ENCODE results near the gene CSH2.
A peak's percentile ranks its signal among the peaks of the same experiment; 100 is the strongest.
"Not testable (repeated sequence)": the region's sequence is repeated elsewhere in the genome, so short reads cannot be mapped to it uniquely, and the experiment has no call there.

Gene CSH2

DNA sequence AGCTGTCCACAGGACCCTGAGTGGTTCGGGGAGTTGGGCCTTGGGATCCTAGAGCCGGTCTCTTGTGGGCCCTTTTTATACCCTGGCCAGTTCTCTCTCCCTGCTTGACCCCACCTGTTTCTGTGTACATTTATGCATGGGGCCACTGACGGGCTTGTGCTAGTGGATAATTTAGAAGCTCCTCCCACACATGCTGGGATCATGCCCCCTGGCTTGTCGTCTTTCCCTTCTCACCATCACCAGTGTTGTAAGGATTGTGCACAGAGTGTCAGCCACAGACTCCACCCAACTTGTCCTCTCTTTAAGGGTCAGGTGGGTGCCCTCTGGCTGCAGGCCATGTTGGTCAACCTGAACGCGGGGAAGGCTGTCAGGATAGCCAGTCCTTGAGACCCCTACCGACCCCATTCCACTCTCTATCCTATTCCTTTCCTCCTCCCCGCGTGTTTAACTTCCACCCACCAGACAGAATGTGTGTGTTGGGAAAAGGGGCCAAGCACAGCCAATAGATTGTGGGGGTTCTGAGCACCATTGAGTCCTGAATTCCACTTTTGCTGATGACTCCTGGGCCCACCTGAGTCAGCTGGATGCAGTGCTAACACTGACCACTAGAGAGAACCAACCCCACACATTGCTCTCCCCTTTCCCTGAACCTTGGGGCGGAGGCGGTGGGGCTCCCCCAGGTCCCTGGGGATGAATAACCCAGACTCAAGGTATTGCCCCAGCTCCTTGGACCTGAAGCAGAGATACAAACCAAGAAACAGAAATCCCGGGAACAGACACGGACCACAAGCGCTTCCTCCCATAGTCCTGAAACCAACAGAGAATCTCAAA is 23.3 kb upstream of the CSH2 start, which contains the start of gene CSH1:
Gene CSH1, minus strand, starts transcription at position 51 of the 831 bp plus-strand sequence. CDS start 63 bp downstream, outside the sequence.
- not testable (repeated sequence) for FAIRE-seq; DNase-seq (ENCODE audit: low spot score)

DNA sequence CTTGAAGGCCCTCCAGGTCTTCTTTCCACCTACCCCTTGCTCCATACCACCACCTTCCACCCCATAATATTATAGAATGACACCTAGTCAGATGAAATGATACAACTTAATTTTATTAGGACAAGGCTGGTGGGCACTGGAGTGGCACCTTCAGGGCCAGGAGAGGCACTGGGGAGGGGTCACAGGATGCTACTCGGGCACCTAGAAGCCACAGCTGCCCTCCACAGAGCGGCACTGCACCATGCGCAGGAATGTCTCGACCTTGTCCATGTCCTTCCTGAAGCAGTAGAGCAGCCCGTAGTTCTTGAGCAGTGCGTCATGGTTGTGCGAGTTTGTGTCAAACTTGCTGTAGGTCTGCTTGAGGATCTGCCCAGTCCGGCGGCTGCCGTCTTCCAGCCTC is 21.3 kb upstream of the CSH2 start:
- FAIRE-seq; DNase-seq (ENCODE audit: low spot score): not testable (repeated sequence)

DNA sequence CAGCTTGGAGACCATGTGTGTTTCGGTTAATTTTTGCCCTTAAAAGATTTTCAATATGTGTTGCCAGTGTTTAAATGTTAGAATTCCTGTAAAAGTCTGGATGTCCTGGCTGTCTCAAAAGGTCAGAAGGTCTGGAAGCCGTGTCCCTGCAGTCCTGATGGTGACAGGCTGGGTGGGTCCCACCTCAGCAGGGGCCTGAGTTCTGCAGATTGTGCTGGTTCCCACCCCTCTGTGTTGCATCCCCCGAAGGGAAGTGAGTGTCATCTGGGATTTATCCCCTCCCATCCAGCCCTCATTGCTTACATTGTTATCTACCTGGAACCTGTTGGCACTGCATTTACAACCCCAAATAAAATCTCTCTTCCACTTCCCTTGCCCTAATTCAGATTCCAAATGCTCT is 20.5 kb upstream of the CSH2 start:
- not testable (repeated sequence) for DNase-seq (ENCODE audit: low spot score); FAIRE-seq

DNA sequence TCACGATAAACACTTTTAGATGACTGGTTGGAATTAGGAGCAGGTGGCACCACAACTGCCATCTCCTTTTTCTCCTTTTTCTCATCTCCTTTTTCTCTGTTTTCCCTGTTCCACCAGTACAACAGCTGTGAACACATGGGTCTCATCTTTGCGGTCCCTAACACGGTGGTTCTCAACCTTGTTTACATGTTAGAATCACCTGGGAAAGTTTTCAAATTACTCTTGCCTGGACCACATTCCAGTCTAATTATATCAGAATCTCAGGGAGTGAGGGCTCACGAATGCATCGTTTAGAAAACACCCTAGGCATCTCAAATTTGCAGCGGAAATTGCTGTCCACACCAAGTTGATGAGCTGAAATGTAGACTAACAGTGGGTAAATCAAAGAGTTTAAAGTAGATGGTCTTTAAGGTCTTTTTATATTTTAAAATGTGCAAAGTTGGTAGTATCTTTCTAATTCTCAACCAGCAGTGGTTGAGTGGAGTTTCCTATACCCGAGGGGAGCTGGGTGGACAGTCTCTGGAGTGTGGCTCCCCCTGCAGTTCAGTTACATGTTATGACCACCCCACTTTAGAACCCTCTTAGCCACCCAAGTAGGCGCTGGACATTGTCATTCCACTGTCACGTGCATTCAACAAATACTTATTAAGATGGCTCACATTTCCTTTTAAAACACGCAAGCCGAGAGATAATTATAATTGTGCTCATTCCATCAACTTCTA is 19.0 kb upstream of the CSH2 start:
- not testable (repeated sequence) for DNase-seq (ENCODE audit: low spot score); FAIRE-seq

DNA sequence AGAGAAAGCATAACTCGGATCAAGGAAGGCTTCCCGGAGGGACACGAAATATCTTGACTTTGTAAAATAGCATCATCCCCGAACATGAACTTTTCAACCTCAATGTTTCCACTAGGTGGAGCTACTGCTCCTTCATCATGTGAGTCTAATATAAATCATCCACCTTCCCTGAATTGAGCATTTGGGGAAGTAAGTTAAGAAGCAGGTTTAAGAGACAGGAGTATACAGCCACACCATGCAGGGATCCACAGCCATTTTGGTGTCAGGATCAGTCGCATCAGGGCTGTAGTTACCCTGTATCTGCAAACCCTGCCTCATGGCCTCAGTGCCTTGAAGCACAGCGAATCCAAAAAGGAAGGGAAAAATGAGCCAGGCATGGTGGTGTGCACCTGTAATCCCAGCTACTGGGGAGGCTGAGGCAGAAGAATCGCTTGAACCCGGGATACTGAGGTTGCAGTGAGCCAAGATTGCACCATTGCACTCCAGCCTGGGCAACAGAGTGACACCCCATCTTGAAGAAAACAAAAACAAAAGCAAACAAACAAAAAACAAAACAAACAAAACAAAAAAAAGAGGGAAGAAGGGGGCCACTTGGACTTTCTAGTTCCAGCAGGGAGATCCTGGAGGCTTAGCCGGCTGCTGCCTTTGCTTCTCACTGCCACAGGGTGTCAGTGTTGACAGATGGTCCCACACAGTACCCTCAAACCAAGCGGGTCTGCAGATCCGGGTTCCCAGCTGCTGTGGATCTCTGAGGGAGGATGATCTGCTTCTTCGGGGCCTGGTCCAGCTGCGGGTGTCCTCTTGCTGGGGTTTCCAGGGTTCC is 15.8 kb upstream of the CSH2 start:
- not testable (repeated sequence) for DNase-seq (ENCODE audit: low spot score)
- peak; percentile 70 for FAIRE-seq

DNA sequence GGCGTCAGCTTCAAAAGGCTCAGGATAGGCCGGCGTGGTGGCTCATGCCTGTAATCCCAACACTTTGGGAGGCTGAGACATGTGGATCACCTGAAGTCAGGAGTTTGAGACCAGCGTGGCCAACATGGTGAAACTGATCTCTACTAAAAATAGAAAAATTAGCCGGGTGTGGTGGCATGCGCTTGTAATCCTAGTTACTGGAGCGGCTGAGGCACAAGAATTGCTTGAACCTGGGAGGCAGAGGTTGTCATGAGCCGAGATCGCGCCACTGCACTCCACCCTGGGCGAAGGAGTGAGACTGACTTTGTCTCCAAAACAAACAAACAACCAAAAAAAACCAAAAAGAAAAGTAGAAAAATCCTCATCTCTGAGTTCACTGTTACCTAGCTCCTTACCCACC is 11.6 kb upstream of the CSH2 start:
- FAIRE-seq; DNase-seq (ENCODE audit: low spot score): not testable (repeated sequence)

DNA sequence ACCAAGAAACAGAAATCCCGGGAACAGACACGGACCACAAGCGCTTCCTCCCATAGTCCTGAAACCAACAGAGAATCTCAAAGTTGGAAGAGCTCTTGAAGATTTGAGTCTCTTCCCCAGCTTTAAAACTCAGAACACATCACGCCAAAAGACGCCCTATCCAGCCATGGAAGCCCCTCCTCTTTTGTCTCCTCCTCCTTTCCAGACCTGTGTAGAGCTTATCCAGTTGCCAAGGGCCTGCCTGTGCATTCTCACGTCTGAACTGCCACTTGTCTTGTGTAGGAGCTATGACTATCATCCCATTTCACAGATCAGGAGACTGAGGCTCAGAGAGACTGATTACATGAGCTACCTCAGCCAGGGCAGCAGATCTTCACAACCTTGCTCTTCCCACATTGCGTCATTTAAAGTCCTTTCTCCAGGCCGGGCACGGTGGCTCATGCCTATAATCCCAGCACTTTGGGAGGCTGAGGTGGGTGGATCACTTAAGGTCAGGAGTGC is 9.2 kb upstream of the CSH2 start:
- FAIRE-seq; DNase-seq (ENCODE audit: low spot score): not testable (repeated sequence)

DNA sequence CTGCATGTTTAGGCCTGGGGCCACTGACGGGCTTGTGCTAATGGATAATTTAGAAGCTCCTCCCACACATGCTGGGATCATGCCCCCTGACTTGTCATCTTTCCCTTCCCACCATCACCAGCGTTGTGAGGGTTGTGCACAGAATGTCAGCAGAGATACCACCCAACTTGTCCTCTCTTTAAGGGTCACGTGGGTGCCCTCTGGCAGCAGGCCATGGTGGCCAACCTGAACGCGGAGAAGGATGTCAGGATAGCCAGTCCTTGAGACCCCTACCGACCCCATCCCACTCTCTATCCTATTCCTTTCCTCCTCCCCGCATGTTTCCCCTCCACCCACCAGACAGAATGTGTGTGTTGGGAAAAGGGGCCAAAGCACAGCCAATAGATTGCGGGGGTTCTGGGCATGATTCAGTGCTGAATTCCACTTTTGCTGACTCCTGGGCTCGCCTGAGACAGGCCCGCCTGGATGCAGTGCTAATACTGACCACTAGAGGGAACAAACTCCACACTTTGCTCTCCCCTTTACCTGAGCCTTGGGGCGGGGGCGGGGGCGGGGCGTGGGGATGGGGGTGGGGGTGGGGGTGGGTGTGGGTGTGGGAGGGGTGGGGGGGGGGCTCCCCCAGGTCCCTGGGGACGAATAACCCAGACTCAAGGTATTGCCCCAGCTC is 8.6 kb upstream of the CSH2 start, which contains the start of gene GH2:
Gene GH2, minus strand, starts transcription at position 10 of the 667 bp plus-strand sequence. CDS start 143 bp downstream, outside the sequence.
- no peak for FAIRE-seq

DNA sequence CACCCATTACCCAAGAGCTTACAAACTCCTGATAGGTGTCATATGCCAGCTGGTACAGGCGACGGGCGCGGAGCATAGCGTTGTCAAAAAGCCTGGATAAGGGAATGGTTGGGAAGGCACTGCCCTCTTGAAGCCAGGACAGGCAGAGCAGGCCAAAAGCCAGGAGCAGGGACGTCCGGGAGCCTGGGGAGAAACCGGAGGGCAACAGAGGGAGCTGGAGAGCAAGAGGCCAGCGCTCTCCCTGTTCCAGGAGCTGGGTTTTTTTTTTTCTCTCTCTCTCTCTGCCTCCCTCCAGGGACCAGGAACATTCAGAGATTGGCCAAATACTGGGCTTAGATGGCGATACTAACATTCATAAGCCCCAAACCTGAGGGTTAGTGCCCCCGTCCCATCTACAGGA is 7.9 kb upstream of the CSH2 start:
- DNase-seq (ENCODE audit: low spot score); FAIRE-seq: not testable (repeated sequence)

More for the DNA sequence above, 8.6 kb upstream of the CSH2 start, which contains the start of gene GH2:
- DNase-seq (ENCODE audit: low spot score) = peak; percentile 27

DNA sequence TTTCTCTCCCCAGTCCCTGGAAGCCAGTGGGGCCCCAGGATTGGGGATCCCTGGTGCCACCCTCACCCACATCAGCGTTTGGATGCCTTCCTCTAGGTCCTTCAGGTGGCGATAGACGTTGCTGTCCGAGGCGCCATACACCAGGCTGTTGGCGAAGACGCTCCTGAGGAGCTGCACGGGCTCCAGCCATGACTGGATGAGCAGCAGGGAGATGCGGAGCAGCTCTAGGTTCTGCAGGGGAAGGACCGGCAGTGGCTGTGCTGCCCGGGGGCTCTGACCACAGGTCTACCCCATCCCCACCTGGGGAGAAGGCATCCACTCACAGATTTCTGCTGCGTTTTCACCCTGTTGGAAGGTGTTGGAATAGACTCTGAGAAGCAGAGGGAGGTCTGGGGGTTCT is 7.2 kb upstream of the CSH2 start:
- FAIRE-seq (no peak), DNase-seq (ENCODE audit: low spot score) (no peak)

DNA sequence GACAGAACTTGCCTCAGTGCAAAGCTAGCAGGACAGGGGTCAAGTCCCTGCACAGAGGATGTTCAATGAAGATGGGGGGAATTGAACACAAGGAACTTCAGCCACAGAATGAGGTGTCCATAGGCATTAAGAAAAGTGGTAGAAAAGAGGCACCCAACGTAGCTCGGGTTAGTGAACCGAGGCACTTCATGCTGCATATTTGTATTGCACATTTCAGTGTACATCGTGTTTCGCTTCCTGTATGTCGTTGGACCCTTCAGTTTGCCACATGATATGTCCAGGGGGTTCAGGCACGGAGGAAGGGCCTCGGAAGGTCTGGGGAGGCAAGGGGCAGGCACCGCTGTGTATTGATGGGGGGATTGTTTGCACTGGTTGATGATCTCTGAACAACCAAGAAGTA is 4.9 kb upstream of the CSH2 start:
- FAIRE-seq; DNase-seq (ENCODE audit: low spot score): not testable (repeated sequence)

DNA sequence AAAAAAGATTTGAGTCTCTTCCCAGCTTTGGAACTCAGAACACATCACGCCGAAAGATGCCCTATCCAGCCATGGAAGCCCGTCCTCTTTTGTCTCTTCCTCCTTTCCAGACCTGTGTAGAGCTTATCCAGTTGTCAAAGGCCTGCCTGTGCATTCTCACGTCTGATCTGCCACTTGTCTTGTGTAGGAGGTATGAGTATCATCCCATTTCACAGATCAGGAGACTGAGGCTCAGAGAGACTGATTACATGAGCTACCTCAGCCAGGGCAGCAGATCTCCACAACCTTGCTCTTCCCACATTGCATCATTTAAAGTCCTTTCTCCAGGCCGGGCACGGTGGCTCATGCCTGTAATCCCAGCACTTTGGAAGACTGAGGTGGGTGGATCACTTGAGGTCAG is 1.2 kb upstream of the CSH2 start:
- DNase-seq (ENCODE audit: low spot score); FAIRE-seq: not testable (repeated sequence)

DNA sequence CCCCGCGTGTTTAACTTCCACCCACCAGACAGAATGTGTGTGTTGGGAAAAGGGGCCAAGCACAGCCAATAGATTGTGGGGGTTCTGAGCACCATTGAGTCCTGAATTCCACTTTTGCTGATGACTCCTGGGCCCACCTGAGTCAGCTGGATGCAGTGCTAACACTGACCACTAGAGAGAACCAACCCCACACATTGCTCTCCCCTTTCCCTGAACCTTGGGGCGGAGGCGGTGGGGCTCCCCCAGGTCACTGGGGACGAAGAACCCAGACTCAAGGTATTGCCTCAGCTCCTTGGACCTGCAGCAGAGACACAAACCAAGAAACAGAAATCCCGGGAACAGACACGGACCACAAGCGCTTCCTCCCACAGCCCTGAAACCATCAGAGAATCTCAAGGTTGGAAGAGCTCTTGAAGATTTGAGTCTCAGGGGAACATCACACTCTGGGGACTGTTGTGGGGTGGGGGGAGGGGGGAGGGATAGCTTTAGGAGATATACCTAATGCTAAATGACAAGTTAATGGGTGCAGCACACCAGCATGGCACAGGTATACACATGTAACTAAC is 667 bp upstream of the CSH2 start:
- not testable (repeated sequence) for DNase-seq (ENCODE audit: low spot score); FAIRE-seq

DNA sequence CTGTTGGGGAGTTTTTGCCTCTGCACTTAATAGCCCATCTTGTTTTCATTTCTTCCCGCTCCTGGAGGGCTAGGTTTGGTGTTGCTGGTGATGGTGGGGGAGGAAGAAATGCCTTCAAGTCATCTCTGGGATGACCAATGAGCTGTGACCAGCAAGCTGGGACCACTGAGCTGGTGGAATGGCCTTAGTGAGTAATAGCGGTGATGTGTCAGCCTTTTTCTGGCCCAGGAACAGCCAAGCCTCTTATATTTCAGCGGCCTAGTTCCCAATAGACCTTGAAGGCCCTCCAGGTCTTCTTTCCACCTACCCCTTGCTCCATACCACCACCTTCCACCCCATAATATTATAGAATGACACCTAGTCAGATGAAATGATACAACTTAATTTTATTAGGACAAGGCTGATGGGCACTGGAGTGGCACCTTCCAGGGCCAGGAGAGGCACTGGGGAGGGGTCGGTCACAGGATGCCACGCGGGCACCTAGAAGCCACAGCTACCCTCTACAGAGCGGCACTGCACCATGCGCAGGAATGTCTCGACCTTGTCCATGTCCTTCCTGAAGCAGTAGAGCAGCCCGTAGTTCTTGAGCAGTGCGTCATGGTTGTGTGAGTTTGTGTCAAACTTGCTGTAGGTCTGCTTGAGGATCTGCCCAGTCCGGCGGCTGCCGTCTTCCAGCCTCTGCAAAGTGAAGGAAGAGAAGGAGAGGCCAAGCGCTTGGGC is 1.7 kb downstream of the CSH2 start:
- peak; percentile 57 for DNase-seq (ENCODE audit: low spot score)
- FAIRE-seq = peak; percentile 73

DNA sequence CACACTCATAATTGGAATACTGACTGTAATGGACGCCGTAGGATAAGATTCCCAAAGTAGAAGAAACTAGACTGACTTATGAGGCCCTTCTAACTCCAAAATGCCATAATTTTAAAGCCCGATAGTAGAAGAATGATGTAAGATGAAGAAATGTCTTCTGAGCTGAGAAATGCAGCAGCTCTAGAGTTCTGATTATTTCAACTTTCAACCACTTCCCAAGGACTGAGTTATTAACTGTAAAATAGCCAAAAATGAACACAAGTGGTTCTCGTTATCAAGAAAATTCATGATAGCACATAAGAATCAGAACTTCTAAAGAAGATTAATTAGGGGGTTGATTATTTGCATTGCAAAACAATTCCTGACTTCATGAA is 3.2 kb downstream of the CSH2 start:
- not testable (repeated sequence) for FAIRE-seq; DNase-seq (ENCODE audit: low spot score)

DNA sequence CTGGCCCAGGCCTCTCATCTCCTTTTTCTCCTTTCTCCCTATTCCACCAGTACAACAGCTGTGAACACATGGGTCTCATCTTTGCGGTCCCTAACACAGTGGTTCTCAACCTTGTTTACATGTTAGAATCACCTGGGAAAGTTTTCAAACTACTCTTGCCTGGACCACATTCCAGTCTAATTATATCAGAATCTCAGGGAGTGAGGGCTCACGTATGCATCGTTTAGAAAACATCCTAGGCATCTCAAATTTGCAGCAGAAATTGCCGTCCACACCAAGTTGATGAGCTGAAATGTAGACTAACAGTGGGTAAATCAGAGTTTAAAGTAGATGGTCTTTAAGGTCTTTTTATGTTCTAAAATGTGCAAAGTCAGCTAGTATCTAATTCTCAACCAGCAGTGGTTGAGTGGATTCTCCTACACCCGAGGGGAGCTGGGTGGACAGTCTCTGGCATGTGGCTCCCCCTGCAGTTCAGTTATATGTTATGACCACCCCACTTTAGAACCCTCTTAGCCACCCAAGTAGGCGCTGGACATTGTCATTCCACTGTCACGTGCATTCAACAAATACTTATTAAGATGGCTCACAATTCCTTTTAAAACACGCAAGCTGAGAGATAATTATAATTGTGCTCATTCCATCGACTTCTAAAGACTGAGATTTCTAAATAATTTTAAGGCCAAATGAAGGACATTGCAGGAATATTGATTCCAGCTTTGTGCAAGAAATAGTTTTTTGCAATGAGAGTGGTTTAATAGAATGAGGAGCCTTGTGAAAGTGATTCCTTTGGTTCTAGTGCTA is 3.8 kb downstream of the CSH2 start:
- not testable (repeated sequence) for FAIRE-seq
- DNase-seq (ENCODE audit: low spot score) = peak; percentile 12

DNA sequence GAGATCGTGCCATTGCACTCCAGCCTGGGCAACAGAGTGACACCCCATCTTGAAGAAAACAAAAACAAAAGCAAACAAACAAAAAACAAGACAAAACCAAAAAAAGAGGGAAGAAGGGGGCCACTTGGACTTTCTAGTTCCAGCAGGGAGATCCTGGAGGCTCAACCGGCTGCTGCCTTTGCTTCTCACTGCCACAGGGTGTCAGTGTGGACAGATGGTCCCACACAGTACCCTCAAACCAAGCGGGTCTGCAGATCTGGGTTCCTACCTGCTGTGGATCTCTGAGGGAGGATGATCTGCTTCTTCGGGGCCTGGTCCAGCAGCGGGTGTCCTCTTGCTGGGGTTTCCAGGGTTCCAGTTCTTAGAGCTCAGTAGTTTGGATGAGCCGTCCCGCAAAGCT is 6.9 kb downstream of the CSH2 start:
- not testable (repeated sequence) for FAIRE-seq

DNA sequence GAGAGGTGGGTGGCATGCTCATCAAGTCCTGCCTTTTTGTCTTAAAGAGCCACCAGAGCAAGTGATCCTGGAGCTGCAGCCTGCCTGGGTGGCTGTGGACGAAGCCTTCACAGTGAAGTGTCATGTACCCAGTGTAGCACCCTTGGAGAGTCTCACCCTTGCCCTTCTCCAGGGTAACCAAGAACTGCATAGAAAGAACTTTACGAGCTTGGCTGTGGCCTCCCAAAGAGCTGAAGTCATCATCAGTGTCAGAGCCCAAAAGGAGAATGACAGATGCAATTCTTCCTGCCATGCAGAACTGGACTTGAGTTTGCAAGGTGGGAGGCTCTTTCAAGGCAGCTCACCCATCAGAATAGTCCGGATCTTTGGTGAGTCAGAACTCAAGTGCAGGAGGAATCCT is 14.2 kb downstream of the CSH2 start:
- DNase-seq (ENCODE audit: low spot score) (no peak), FAIRE-seq (no peak)

More for the DNA sequence above, 6.9 kb downstream of the CSH2 start:
- DNase-seq (ENCODE audit: low spot score) = not testable (repeated sequence)
